ENCODE measurements around the gene SEC14L2. TPM values are rescaled to one million over a fixed set of nuclear protein-coding genes. Genes with fewer than 3 reads are reported as not detected.

The SEC14L2 gene
- total RNA-seq, 2 donors from 2014 or later, result 2.0 to 10.3 TPM

DNA sequence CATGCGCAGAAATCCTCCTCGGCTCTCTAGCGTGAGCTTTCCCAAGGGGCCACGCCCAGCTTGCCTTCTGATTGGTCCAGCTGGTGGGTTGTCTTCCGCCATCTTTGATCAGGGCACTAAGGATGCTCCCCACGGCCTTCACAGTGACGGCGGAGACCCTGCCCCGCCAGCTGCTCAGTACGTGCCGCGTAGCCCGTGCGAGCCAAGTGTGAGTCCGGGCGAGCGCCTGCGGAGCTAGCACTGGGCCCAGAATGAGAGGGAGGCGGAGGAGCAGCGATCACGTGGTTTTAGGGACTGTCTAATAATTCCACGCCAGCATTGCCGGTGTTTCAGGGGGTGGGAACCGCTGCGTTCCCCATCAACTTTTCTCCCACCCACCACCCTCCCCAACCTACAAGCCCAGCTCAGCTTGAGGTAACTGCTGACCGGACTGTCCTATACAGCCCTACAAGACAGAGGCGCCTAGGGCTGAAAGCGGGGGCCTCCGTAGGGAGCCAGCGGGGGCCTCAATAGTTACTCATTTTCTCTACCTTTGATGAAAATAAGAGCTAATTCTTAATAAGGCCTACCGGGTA, 27.2 kb downstream of the SEC14L2 start:
- H3K4me1 ChIP-seq, result peaks cover 22% of the 10 kb centered on the region
- intact Hi-C loops (cut with DNase I), result no loop called here
- TF ChIP-seq, protein P1, sequence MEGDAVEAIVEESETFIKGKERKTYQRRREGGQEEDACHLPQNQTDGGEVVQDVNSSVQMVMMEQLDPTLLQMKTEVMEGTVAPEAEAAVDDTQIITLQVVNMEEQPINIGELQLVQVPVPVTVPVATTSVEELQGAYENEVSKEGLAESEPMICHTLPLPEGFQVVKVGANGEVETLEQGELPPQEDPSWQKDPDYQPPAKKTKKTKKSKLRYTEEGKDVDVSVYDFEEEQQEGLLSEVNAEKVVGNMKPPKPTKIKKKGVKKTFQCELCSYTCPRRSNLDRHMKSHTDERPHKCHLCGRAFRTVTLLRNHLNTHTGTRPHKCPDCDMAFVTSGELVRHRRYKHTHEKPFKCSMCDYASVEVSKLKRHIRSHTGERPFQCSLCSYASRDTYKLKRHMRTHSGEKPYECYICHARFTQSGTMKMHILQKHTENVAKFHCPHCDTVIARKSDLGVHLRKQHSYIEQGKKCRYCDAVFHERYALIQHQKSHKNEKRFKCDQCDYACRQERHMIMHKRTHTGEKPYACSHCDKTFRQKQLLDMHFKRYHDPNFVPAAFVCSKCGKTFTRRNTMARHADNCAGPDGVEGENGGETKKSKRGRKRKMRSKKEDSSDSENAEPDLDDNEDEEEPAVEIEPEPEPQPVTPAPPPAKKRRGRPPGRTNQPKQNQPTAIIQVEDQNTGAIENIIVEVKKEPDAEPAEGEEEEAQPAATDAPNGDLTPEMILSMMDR (IDR thresholded peaks at IDR 0.05), result no peak

DNA sequence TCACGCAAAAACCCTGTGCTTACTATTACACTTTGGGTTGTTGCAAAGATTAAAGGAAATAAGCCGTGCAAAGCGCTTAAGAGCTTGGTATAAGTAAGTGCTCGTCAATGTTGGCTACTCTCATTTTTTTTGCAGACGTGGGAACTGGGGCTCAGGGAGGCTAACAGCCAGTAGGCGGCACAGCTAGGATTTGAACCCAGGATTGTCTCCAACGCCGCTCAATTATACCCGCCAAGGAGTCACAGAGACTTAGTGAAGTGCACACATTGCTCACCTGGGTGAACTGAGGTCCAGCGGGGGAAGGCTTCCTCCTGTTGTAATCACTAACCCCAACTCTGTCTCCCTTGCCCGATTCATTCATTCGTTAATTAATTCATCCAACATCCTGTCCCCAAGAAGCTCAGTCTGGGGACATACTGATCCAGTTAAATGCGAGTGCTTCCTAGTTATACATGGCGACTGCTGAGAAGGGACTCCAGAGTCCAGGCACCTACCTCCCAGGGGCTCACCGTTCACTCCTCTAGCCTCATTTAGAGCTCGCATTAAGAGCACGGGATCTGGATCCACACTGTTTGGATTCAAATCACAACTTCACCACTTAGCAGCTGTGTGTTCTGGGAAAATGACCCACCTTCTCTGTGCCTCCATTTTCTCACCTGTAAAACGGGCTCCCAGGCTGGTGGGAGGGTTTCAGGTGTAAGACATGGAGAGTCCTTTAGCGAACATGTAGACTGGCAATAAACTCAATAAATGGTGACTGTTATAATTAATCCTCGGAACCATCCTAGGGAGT, 27.9 kb downstream of the SEC14L2 start:
- Histone ChIP-seq H3K4me3 (peak overlapping the region; percentile 64), H3K36me3 (no peaks in the 10 kb centered on the region), H3K27ac (peak overlapping the region; percentile 94), H3K27me3 (no peaks in the 10 kb centered on the region), H3K4me1 (peaks cover 22% of the 10 kb centered on the region), H3K9ac (ENCODE audit: low read depth in 2 of 2, low read length in 2 of 2) (peak overlapping the region; percentile 57 to 89), H3K9me3 (no peaks in the 10 kb centered on the region)
- DNase-seq, result peak; percentile 45
- TF ChIP-seq, protein P1 (IDR thresholded peaks at IDR 0.05), result no peak
- intact Hi-C loops (cut with DNase I), result loop anchor here (5.0 kb wide), 1 partner anchor 32 kb away; no protein-coding TSS in a partner anchor

More for the DNA sequence above, 27.2 kb downstream of the SEC14L2 start:
- peak; percentile 99 for DNase-seq
- H3K9me3 ChIP-seq, result no peaks in the 10 kb centered on the region
- no peaks in the 10 kb centered on the region for H3K36me3 ChIP-seq
- H3K27ac ChIP-seq, result peak overlapping the region; percentile 94
- peak overlapping the region; percentile 88 to 89 for H3K9ac ChIP-seq (ENCODE audit: low read depth in 2 of 2, low read length in 2 of 2)
- H3K4me3 ChIP-seq, result peak overlapping the region; percentile 42
- H3K27me3 ChIP-seq, result no peaks in the 10 kb centered on the region

DNA sequence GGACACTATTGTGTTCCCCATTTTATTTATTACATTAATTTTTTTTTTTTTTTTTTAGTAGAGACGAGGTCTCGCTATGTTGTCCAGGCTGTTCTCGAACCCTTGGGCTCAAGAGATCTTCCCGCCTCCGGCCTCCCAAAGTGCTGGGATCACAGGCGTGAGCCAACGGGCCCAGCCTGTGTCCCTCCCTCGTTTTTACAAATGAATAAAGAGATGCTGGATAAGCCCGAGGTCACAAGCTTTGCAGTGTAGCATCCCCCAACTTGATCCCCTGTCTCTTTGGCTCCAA, 28.5 kb downstream of the SEC14L2 start:
- Histone ChIP-seq H3K9me3 (no peaks in the 10 kb centered on the region), H3K4me3 (peak overlapping the region; percentile 64), H3K27ac (peak overlapping the region; percentile 94), H3K36me3 (no peaks in the 10 kb centered on the region), H3K9ac (ENCODE audit: low read depth in 2 of 2, low read length in 2 of 2) (peak overlapping the region; percentile 79 to 83), H3K27me3 (no peaks in the 10 kb centered on the region), H3K4me1 (peaks cover 22% of the 10 kb centered on the region)
- intact Hi-C loops (cut with DNase I), result loop anchor here (5.0 kb wide), 1 partner anchor 33 kb away; no protein-coding TSS in a partner anchor
- TF ChIP-seq, protein P1 (IDR thresholded peaks at IDR 0.05), result no peak
- DNase-seq, result no peak

DNA sequence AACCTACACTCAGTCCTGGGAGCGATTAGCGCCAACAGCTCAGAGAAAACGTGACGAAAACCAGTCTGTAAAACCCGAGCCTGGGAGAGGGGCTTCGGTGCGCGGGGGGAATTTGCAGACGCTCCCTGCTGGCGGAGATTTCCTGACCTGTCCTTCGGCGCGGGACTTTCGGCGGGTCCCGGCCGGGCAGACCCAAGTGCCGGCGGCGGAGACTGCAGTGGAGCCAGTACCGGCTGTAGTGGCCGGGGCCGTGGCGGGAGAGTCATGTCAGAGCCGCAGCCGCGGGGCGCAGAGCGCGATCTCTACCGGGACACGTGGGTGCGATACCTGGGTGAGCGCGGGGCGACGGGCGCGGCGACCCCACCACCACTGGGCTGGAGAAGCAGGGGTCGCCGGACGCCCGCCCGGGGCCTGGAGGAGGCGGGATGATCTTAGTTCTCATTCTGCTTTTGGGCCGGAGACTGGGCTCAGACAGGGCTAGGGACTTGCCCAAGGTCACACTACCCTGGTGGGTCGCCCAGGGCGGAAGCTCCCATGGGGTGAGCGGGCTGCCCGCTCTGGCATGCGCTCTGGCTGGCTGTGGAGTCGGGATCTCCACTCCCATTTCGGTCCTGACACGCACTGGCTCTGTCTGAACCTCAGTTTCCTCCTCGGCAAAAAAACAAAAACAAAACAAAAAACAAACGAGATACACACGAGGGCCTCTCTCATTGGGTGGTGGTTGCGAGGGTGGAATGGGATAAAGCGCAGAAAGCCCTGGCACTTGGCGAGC, 29.0 kb downstream of the SEC14L2 start, which contains the start of gene MTFP1:
MTFP1 (plus strand) TSS at position 153 of the 772 bp plus-strand sequence; CDS start at position 265, 112 bp downstream.
- Histone ChIP-seq H3K9me3 (no peaks in the 10 kb centered on the region), H3K27ac (peak within 1 kb of the TSS; percentile 94), H3K4me3 (peak within 1 kb of the TSS; percentile 64), H3K4me1 (peaks cover 22% of the 10 kb centered on the region), H3K9ac (ENCODE audit: low read depth in 2 of 2, low read length in 2 of 2) (peak within 1 kb of the TSS; percentile 79 to 89), H3K36me3 (no peaks in the 10 kb centered on the region), H3K27me3 (no peaks in the 10 kb centered on the region)
- TF ChIP-seq, protein P1 (IDR thresholded peaks at IDR 0.05), result no peak
- peak; percentile 74 for DNase-seq
- intact Hi-C loops (cut with DNase I), result loop anchor here (5.0 kb wide), 1 partner anchor 34 kb away; no protein-coding TSS in a partner anchor
